Endothelial cell (in vitro differentiated cells): ENCODE data around the gene KLK4. TPM values are rescaled to one million over a fixed set of nuclear protein-coding genes. Genes with fewer than 3 reads are reported as not detected.

ENCODE experiments used
- DNase-seq: peaks from one replicate; pipeline ENCODE4 v3.0.0; 2021; ENCODE audit warnings: low spot score
- H3K27ac Mint-ChIP-seq: one replicate; pipeline ENCODE4 v1.8.0; 2021; ENCODE audit warnings: mixed read lengths, inconsistent platforms; ENCODE audit not compliant: unreplicated experiment
- H3K27me3 Mint-ChIP-seq: one replicate; pipeline ENCODE4 v1.8.0; 2021; ENCODE audit warnings: mild to moderate bottlenecking, moderate library complexity, mixed read lengths, inconsistent platforms; ENCODE audit not compliant: unreplicated experiment
- H3K36me3 Mint-ChIP-seq: one replicate; pipeline ENCODE4 v1.8.0; 2021; ENCODE audit warnings: mild to moderate bottlenecking, low read depth, mixed read lengths, inconsistent platforms; ENCODE audit not compliant: unreplicated experiment
- H3K4me1 Mint-ChIP-seq: one replicate; pipeline ENCODE4 v1.8.0; 2021; ENCODE audit warnings: mild to moderate bottlenecking, mixed read lengths, inconsistent platforms; ENCODE audit not compliant: unreplicated experiment
- H3K4me3 Mint-ChIP-seq: one replicate; pipeline ENCODE4 v1.8.0; 2021; ENCODE audit warnings: mild to moderate bottlenecking, mixed read lengths, inconsistent platforms; ENCODE audit not compliant: unreplicated experiment
- H3K9me3 Mint-ChIP-seq: one replicate; pipeline ENCODE4 v1.8.0; 2021; ENCODE audit warnings: mixed read lengths, inconsistent platforms; ENCODE audit not compliant: unreplicated experiment
- total RNA-seq: library from RNA; stranded (reverse); fragmentation: NEBNext Ultra II Directional; extraction: Animal tissue kit (Norgen Biotek cat#: 25700); gene quantifications from one replicate; pipeline ENCODE4 v1.2.1, GENCODE V29; 2021; ENCODE audit not compliant: unreplicated experiment
- TF ChIP-seq, protein P1 (sequence below): fragments of 200-600 bp; sonication (generic); IDR thresholded peaks from one replicate; pipeline ENCODE4 v1.5.0; 2021; ENCODE audit warnings: antibody characterized with exemption; ENCODE audit not compliant: unreplicated experiment

KLK4 gene
- total RNA-seq, 1 donor from 2014 or later = not detected

DNA sequence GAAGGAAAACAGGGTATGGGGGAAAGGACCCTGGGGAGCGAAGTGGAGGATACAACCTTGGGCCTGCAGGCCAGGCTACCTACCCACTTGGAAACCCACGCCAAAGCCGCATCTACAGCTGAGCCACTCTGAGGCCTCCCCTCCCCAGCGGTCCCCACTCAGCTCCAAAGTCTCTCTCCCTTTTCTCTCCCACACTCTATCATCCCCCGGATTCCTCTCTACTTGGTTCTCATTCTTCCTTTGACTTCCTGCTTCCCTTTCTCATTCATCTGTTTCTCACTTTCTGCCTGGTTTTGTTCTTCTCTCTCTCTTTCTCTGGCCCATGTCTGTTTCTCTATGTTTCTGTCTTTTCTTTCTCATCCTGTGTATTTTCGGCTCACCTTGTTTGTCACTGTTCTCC is 53.8 kb downstream of the KLK4 start:
- DNase-seq = no peak
- H3K27me3 Mint-ChIP-seq = peaks cover 14% of the 10 kb centered on the region
- H3K36me3 Mint-ChIP-seq = peaks cover 11% of the 10 kb centered on the region
- TF ChIP-seq, protein P1, sequence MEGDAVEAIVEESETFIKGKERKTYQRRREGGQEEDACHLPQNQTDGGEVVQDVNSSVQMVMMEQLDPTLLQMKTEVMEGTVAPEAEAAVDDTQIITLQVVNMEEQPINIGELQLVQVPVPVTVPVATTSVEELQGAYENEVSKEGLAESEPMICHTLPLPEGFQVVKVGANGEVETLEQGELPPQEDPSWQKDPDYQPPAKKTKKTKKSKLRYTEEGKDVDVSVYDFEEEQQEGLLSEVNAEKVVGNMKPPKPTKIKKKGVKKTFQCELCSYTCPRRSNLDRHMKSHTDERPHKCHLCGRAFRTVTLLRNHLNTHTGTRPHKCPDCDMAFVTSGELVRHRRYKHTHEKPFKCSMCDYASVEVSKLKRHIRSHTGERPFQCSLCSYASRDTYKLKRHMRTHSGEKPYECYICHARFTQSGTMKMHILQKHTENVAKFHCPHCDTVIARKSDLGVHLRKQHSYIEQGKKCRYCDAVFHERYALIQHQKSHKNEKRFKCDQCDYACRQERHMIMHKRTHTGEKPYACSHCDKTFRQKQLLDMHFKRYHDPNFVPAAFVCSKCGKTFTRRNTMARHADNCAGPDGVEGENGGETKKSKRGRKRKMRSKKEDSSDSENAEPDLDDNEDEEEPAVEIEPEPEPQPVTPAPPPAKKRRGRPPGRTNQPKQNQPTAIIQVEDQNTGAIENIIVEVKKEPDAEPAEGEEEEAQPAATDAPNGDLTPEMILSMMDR = no peak
- H3K4me1 Mint-ChIP-seq = no peaks in the 10 kb centered on the region
- no peak overlapping the region for H3K27ac Mint-ChIP-seq
- H3K9me3 Mint-ChIP-seq = peaks cover 24% of the 10 kb centered on the region
- peak overlapping the region; percentile 8 for H3K4me3 Mint-ChIP-seq

Other genes starting within 250 kb of the KLK4 start
- gene SHANK1, start 191.6 kb downstream of the KLK4 start, total RNA-seq = 6.5 TPM
- 37.3 TPM for gene CLEC11A, start 188.0 kb downstream of the KLK4 start, total RNA-seq
- not detected for gene GPR32, start 140.9 kb downstream of the KLK4 start, total RNA-seq
- not detected for gene ACP4, start 121.0 kb downstream of the KLK4 start, total RNA-seq
- gene KLK1, start 87.6 kb downstream of the KLK4 start, total RNA-seq = 2.7 TPM
- gene KLK15, start 77.8 kb downstream of the KLK4 start, total RNA-seq = not detected
- not detected for gene KLK3, start 56.5 kb downstream of the KLK4 start, total RNA-seq
- gene KLK2, start 38.0 kb downstream of the KLK4 start, total RNA-seq = not detected
- gene KLK5, start 41.6 kb upstream of the KLK4 start, total RNA-seq = not detected
- 0.67 TPM for gene KLK6, start 58.2 kb upstream of the KLK4 start, total RNA-seq
- gene KLK7, start 72.5 kb upstream of the KLK4 start, total RNA-seq = not detected
- not detected for gene KLK8, start 90.2 kb upstream of the KLK4 start, total RNA-seq
- gene KLK10, start 108.3 kb upstream of the KLK4 start, total RNA-seq = 11.1 TPM
- gene KLK11, start 115.2 kb upstream of the KLK4 start, total RNA-seq = not detected
- gene KLK12, start 123.6 kb upstream of the KLK4 start, total RNA-seq = not detected
- gene KLK13, start 153.7 kb upstream of the KLK4 start, total RNA-seq = 0.67 TPM
- not detected for gene KLK14, start 171.5 kb upstream of the KLK4 start, total RNA-seq
- 5.4 TPM for gene CTU1, start 197.0 kb upstream of the KLK4 start, total RNA-seq
- gene SIGLEC9, start 213.5 kb upstream of the KLK4 start, total RNA-seq = 0.82 TPM
- not detected for gene SIGLEC7, start 230.9 kb upstream of the KLK4 start, total RNA-seq